ENCODE results near the gene SLC16A7. TPM values are rescaled to one million over a fixed set of nuclear protein-coding genes. Genes with fewer than 3 reads are reported as not detected.

The SLC16A7 gene
- total RNA-seq, 2 experiments from 2014 or later: 27.5 to 27.8 TPM

- Mint-ChIP-seq H3K4me3 (no peak overlapping the region), H3K27me3 (ENCODE audit: low read depth) (no peaks in the 10 kb centered on the region), H3K9me3 (no peaks in the 10 kb centered on the region), H3K4me1 (ENCODE audit: low read depth) (peaks cover 53% of the 10 kb centered on the region), H3K36me3 (ENCODE audit: low read depth) (peaks cover 20% of the 10 kb centered on the region), H3K27ac (no peak overlapping the region)
- DNase-seq: no peak
- intact Hi-C loops (cut with micrococcal nuclease): no loop called here
- CTCF ChIA-PET: interaction anchor here (0.9 kb wide), 1 partner anchor 151 kb away, joined by 3 read pairs; no protein-coding TSS in a partner anchor
Observed at GRCh38 chr12:59627582-59627981, 31.8 kb downstream of the SLC16A7 start.

GRCh38 chr12:59629890-59630289, 34.1 kb downstream of the SLC16A7 start:
- Mint-ChIP-seq H3K4me3 (no peak overlapping the region), H3K4me1 (ENCODE audit: low read depth) (peaks cover 57% of the 10 kb centered on the region), H3K36me3 (ENCODE audit: low read depth) (peaks cover 18% of the 10 kb centered on the region), H3K9me3 (no peaks in the 10 kb centered on the region), H3K27ac (no peak overlapping the region), H3K27me3 (ENCODE audit: low read depth) (no peaks in the 10 kb centered on the region)
- no peak for DNase-seq
- CTCF ChIA-PET: interaction anchor here (1.1 kb wide), 1 partner anchor 206 kb away, joined by 3 read pairs; no protein-coding TSS in a partner anchor
- intact Hi-C loops (cut with micrococcal nuclease): no loop called here

DNA sequence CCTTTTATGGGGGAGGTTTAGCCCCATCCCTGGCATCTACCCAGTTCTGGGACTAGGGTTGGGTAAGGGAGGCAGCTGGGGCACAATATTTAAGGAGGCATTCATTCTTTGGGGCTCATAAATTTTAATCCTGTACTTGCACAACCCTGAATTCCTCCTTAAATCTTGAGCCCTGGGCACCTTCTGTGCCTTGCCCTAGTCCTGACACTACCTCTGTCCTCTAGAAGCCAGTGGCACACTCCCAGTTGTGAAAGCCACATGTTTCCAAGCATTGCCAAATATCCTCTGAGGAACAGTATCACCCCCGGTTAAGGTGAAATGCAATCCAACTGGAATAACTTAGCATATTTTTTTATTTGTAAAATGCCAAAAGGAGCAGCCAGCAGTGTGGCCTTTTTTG, 36.6 kb downstream of the SLC16A7 start:
- H3K27me3 Mint-ChIP-seq (ENCODE audit: low read depth): no peaks in the 10 kb centered on the region
- peaks cover 56% of the 10 kb centered on the region for H3K4me1 Mint-ChIP-seq (ENCODE audit: low read depth)
- H3K9me3 Mint-ChIP-seq: no peaks in the 10 kb centered on the region
- peaks cover 18% of the 10 kb centered on the region for H3K36me3 Mint-ChIP-seq (ENCODE audit: low read depth)
- no peak overlapping the region for H3K27ac Mint-ChIP-seq
- H3K4me3 Mint-ChIP-seq: no peak overlapping the region
- intact Hi-C loops (cut with micrococcal nuclease): no loop called here
- CTCF ChIA-PET: no interaction called here
- DNase-seq: no peak

- Mint-ChIP-seq H3K4me1 (ENCODE audit: low read depth) (peaks cover 51% of the 10 kb centered on the region), H3K27me3 (ENCODE audit: low read depth) (no peaks in the 10 kb centered on the region), H3K36me3 (ENCODE audit: low read depth) (peaks cover 19% of the 10 kb centered on the region), H3K9me3 (no peaks in the 10 kb centered on the region), H3K4me3 (no peak overlapping the region), H3K27ac (no peak overlapping the region)
- intact Hi-C loops (cut with micrococcal nuclease): no loop called here
- no peak for DNase-seq
- CTCF ChIA-PET: interaction anchor here (1.0 kb wide), 1 partner anchor 17 kb away, joined by 3 read pairs; no protein-coding TSS in a partner anchor
Observed at GRCh38 chr12:59634254-59634653, 38.4 kb downstream of the SLC16A7 start.

DNA sequence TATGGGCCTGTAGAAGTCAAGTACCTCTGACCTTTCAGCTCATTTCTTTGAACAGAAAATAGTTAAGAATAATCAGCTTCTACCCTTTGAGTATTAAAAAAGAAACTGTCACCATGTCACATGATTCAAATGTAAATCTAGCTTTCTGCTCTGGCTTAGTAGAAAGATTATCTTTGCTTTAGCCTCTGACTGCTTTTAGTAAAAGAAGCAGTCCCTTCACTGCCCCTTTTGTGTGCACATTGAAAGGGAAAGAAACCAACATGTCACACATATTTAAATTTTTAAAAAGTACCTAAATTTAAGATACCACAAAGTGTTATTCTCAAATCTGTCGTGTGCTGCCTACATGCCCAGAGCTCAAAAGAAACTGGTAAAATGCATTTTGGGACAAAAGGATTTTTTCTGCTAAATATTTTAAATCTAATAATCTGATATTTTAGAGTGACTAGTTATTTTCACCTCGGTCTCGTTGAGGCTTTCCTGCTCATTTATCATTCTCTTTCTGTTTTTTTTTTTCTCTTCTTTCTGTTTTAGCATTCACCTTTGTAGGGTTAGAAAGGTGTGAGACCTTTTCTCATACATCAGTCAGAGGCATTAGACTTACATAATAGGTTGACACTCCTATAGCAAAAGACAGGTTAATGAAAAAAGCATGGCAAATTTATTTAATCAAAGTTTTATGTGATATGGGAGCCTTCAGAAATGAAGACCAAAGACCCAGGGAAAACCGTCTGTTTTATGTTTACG, 41.3 kb downstream of the SLC16A7 start:
- intact Hi-C loops (cut with micrococcal nuclease): no loop called here
- H3K4me1 Mint-ChIP-seq (ENCODE audit: low read depth): peaks cover 46% of the 10 kb centered on the region

DNA sequence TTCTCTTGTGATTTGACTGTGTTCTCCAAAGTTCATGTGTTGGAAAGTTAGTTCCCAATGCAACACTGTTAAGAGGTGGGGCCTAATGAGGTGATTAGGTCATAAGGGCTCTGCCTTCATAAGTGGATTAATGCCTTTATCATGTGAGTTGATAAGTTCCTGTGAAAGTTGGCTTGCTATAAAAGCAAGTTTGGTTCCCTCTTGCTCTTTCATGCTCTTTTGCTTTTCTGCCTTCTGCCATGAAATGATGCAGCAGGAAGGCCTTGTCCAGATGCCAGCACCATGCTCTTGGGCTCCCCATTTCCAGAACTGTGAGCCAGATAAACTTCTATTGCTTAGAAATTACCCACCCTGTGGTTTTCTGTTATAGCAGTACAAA, 41.9 kb downstream of the SLC16A7 start:
- Mint-ChIP-seq H3K36me3 (ENCODE audit: low read depth) (peaks cover 21% of the 10 kb centered on the region), H3K9me3 (no peaks in the 10 kb centered on the region), H3K27ac (no peak overlapping the region), H3K27me3 (ENCODE audit: low read depth) (no peaks in the 10 kb centered on the region), H3K4me1 (ENCODE audit: low read depth) (peaks cover 42% of the 10 kb centered on the region), H3K4me3 (no peak overlapping the region)
- CTCF ChIA-PET: no interaction called here
- no peak for DNase-seq
- intact Hi-C loops (cut with micrococcal nuclease): no loop called here

More for the DNA sequence above, 41.3 kb downstream of the SLC16A7 start:
- no peak for DNase-seq
- Mint-ChIP-seq H3K27me3 (ENCODE audit: low read depth) (no peaks in the 10 kb centered on the region), H3K27ac (peak overlapping the region; percentile 36), H3K4me3 (no peak overlapping the region), H3K9me3 (no peaks in the 10 kb centered on the region), H3K36me3 (ENCODE audit: low read depth) (peaks cover 16% of the 10 kb centered on the region)
- CTCF ChIA-PET: interaction anchor here (1.0 kb wide), 1 partner anchor 32 kb away, joined by 4 read pairs; no protein-coding TSS in a partner anchor

DNA sequence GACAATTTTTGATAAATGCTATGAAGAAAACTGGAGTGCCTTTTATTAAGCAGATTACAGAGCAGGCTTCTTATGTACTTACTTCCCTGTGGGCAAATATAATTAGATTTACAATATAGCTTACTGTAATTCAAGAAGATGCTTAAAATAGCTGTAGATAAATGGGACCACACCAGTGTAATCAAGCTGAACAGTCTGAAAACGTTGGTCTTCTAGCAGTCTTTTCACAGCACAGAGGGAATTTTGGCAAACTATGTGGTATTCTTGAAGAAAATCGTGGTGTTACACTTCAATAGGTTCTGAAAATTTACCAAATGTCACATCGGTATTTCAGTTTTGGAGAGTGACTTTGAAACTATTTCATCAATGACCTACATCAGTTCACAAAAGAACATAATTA, 47.7 kb downstream of the SLC16A7 start:
- Mint-ChIP-seq H3K4me3 (no peak overlapping the region), H3K27me3 (ENCODE audit: low read depth) (no peaks in the 10 kb centered on the region), H3K36me3 (ENCODE audit: low read depth) (peaks cover 60% of the 10 kb centered on the region), H3K9me3 (peaks cover 19% of the 10 kb centered on the region), H3K27ac (no peak overlapping the region), H3K4me1 (ENCODE audit: low read depth) (peaks cover 21% of the 10 kb centered on the region)
- no peak for DNase-seq
- intact Hi-C loops (cut with micrococcal nuclease): no loop called here
- CTCF ChIA-PET: no interaction called here

DNA sequence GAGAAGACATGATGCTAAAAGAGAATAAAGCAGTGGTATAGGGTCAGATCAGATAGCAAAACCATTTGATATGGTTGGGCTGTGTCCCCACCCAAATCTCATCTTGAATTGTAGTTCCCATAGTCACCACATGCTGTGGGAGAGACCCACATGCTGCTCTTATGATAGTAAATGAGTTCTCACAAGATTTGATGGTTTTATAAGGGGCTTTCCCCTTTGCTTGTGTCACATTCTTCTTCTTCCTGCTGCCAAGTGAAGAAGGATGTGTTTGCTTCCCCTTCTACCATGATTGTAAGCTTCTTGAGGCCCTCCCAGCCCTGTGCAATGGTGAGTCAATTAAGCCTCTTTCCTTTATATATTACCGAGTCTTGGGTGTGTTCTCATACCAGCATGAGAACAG, 49.4 kb downstream of the SLC16A7 start:
- CTCF ChIA-PET: no interaction called here
- Mint-ChIP-seq H3K9me3 (peaks cover 19% of the 10 kb centered on the region), H3K4me1 (ENCODE audit: low read depth) (peaks cover 28% of the 10 kb centered on the region), H3K27ac (no peak overlapping the region), H3K36me3 (ENCODE audit: low read depth) (peaks cover 63% of the 10 kb centered on the region), H3K27me3 (ENCODE audit: low read depth) (no peaks in the 10 kb centered on the region), H3K4me3 (no peak overlapping the region)
- no peak for DNase-seq
- intact Hi-C loops (cut with micrococcal nuclease): no loop called here

DNA sequence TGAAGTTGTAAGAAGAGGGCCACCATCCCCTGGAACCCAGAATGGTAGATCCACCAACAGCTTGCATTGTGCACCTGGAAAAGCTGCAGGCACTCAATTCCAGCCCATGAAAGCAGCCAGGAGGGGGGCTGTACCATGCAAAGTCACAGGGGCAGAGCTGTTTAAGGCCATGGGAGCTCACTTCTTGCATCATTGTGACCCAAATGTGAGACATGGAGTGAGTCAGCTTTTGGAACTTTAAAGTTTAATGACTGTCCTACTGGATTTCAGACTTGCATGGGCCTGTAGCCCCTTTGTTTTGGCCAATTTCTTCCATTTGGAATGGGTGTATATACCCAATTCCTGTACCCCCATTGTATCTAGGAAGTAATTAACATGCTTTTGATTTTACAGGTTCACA, 50.8 kb downstream of the SLC16A7 start:
- peaks cover 60% of the 10 kb centered on the region for H3K36me3 Mint-ChIP-seq (ENCODE audit: low read depth)
- no peak overlapping the region for H3K27ac Mint-ChIP-seq
- no peaks in the 10 kb centered on the region for H3K27me3 Mint-ChIP-seq (ENCODE audit: low read depth)

DNA sequence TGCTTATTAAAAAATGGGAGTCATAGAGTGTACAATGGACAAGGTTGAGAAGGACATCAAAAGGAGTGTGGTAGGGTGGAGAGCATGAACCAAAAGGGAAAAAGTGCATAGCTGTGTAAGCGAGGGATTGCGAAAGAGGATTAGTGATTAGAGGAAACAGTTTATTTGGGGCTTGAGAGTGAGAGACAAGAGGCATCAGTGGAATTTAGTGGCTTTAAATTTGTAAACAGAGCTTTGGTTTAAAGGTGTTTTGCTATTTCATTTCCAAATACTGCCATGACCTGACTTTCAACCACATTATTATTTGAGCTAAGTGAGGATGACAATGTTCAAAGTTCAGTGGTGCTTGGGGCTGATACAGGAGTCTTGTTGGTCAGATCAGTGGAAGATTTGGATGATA, 53.4 kb downstream of the SLC16A7 start:
- Mint-ChIP-seq H3K9me3 (peaks cover 19% of the 10 kb centered on the region), H3K4me3 (no peak overlapping the region), H3K27me3 (ENCODE audit: low read depth) (no peaks in the 10 kb centered on the region), H3K27ac (no peak overlapping the region), H3K4me1 (ENCODE audit: low read depth) (peaks cover 40% of the 10 kb centered on the region), H3K36me3 (ENCODE audit: low read depth) (peaks cover 42% of the 10 kb centered on the region)
- intact Hi-C loops (cut with micrococcal nuclease): no loop called here
- CTCF ChIA-PET: no interaction called here
- no peak for DNase-seq

More for the DNA sequence above, 50.8 kb downstream of the SLC16A7 start:
- intact Hi-C loops (cut with micrococcal nuclease): no loop called here
- no peak for DNase-seq
- Mint-ChIP-seq H3K9me3 (peaks cover 19% of the 10 kb centered on the region), H3K4me3 (no peak overlapping the region), H3K4me1 (ENCODE audit: low read depth) (peaks cover 40% of the 10 kb centered on the region)
- CTCF ChIA-PET: interaction anchor here (0.7 kb wide), 1 partner anchor 49 kb away, joined by 3 read pairs; no protein-coding TSS in a partner anchor

DNA sequence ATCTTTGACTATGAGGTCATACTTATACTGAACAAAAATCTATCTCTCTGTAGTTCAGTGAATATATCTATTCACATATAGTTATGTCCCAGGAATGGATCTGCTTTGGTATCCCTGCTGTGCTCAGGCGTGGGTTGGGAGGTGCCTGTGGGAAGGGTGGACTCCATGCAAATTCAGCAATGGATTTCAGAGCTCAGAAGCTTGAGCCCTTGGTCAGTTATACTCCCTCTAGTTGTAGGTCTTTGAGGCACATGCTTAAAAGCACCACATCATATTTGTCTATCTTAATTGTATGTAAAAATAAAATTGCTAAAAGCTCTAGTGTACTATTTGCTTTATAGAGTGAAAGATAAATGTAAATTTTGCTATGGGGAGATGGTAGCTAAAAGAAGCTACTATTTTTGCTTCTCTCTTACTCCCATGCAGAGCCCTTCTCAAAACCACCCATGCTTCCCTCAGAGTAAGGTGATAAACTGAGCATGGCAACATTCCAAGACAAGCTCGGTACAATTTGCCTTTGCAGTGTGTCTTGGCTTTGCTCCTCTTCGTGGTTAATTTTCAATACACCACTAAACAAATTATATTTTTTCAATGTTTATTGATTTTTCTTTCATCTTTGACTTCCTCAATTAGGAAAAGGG, 54.9 kb downstream of the SLC16A7 start:
- Mint-ChIP-seq H3K9me3 (peaks cover 8% of the 10 kb centered on the region), H3K27me3 (ENCODE audit: low read depth) (no peaks in the 10 kb centered on the region), H3K27ac (no peak overlapping the region), H3K36me3 (ENCODE audit: low read depth) (peaks cover 36% of the 10 kb centered on the region), H3K4me3 (no peak overlapping the region), H3K4me1 (ENCODE audit: low read depth) (peaks cover 38% of the 10 kb centered on the region)
- DNase-seq: no peak
- CTCF ChIA-PET: interaction anchor here (0.8 to 1.0 kb wide), 2 partner anchors 12 to 16 kb away, joined by 3 read pairs; no protein-coding TSS in a partner anchor
- intact Hi-C loops (cut with micrococcal nuclease): loop anchor here (2.0 kb wide), 1 partner anchor 14 kb away; no protein-coding TSS in a partner anchor

GRCh38 chr12:59651229-59651920, 55.5 kb downstream of the SLC16A7 start:
- Mint-ChIP-seq H3K4me1 (ENCODE audit: low read depth) (peaks cover 39% of the 10 kb centered on the region), H3K36me3 (ENCODE audit: low read depth) (peaks cover 34% of the 10 kb centered on the region), H3K4me3 (no peak overlapping the region), H3K9me3 (peaks cover 3% of the 10 kb centered on the region), H3K27ac (no peak overlapping the region), H3K27me3 (ENCODE audit: low read depth) (no peaks in the 10 kb centered on the region)
- intact Hi-C loops (cut with micrococcal nuclease): loop anchor here (2.0 kb wide), 1 partner anchor 13 kb away; no protein-coding TSS in a partner anchor
- DNase-seq: no peak
- CTCF ChIA-PET: interaction anchor here (0.8 to 1.0 kb wide), 2 partner anchors 12 to 16 kb away, joined by 3 read pairs; no protein-coding TSS in a partner anchor

Measured in activated naive CD4-positive, alpha-beta T cell treated with anti-CD3 and anti-CD28 coated beads for 36 hours (primary cell).